Fibroblast of skin of back (primary cell): ENCODE results near the gene CDHR1.
"Not testable (repeated sequence)": the region's sequence is repeated elsewhere in the genome, so short reads cannot be mapped to it uniquely, and the experiment has no call there.

Experiments
- DNase-seq: peaks from one replicate; pipeline ENCODE4 v3.0.0-alpha.2; 2013

Gene CDHR1

GRCh38 chr10:84175436-84175835, 18.9 kb upstream of the CDHR1 start:
- DNase-seq = no peak

GRCh38 chr10:84176351-84176750, 18.0 kb upstream of the CDHR1 start:
- DNase-seq = no peak

DNA sequence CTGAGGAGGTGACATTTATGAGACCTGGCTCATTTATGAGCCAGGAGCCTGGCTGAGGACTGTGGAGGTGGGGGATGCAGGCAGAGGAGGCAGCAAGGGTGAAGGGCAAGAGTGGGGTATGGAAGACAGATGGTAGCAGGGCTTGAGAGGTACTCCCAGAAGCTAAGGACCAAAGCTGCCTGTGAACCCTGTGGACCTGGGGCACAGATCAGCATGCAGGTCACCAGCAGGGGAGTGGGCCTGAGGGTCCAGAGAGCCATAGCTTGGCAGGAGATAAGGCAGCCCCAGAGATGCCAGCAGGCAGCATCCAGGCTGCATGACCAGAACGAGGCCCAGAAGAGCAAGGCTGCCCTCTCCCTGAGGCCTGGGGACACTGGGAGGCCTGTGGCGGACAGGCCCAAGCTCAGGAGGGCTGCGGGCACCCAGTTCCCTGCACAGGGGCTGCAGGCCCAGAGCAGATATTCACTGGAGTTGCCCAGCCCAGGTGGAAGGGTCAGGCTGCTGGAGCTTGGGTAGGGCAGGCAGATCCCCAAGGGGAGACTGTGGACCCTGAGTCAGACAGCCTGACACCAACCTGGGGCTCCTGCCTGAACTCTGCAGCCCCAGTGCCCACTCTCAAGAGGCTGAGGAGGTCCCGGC, 17.4 kb upstream of the CDHR1 start:
- no peak for DNase-seq

GRCh38 chr10:84177541-84178141, 16.7 kb upstream of the CDHR1 start:
- DNase-seq = no peak

DNA sequence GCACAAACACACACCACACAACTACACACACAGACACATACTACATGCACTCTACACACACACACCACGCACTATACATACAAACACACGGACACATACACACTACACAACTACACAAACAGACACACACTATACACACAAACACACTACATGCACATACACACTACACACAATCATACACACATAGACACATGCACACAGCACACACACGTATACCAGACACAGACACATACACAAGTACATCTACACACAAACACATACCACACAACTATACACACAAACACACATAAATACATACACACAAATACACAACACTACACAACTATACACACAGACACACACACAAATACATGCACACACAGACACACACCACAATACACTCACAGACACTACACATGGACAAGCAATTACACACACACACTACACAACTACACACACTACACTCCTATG, 16.2 kb upstream of the CDHR1 start:
- no peak for DNase-seq

DNA sequence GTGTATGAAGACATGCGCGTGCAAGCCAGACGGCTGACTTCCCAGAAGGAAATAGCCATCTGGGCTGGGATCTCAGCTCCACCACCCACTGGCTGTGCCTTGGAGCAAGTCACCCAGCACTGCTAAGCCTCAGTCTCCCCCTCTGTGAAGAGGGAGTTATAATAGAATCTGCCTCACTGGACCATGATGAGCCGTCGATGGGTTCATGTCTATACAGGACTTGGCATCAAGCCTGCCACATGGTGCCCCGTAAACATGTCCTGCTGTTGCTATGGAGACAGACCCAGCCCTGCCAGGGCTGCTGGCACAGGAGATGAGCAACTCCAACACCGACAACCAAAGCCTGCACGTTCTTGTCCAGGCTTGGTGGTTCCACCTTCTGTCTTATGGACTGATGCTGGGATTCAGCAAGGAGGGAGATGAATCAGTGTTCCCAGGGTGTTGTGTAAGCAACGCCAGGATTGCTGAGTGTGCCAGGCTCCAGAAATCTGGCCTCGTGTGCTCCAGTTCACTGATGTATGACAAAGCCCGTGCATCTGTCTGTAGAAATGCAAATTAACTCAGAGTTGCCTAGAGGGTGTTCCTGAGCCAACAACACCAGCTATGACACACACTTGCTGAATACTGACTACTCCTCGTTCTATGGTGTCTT, 15.2 kb upstream of the CDHR1 start:
- DNase-seq = no peak

DNA sequence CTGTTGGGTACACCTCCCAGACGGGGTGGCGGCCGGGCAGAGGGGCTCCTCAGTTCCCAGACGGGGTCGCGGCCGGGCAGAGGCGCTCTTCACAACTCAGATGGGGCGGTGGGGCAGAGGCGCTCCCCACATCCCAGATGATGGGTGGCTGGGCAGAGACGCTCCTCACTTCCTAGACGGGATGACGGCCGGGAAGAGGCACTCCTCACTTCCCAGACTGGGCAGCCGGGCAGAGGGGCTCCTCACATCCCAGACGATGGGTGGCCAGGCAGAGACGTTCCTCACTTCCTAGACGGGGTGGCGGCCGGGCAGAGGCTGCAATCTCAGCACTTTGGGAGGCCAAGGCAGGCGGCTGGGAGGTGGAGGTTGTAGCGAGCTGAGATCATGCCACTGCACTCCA, 14.0 kb upstream of the CDHR1 start:
- not testable (repeated sequence) for DNase-seq

DNA sequence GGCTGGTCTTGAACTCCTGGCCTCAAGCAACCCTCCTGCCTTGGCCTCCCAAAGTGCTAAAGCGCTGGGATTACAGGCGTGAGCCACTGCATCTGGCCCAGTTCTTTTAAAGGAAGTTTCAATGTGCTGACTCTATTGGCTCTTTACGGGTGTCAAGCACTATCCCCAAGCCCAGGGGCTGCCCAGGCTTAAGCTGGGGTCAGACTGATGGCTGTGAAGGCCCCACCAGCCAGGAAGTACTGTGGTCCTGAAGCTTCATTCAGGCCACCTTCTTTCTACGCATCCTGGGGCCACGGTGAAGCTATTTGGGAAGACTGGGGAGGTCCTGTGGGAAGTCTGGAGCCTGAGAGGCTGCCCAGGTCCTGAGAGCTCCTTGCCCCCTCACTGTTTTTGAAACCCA, 12.7 kb upstream of the CDHR1 start:
- no peak for DNase-seq

- no peak for DNase-seq
Observed at GRCh38 chr10:84184517-84184916, 9.8 kb upstream of the CDHR1 start.

DNA sequence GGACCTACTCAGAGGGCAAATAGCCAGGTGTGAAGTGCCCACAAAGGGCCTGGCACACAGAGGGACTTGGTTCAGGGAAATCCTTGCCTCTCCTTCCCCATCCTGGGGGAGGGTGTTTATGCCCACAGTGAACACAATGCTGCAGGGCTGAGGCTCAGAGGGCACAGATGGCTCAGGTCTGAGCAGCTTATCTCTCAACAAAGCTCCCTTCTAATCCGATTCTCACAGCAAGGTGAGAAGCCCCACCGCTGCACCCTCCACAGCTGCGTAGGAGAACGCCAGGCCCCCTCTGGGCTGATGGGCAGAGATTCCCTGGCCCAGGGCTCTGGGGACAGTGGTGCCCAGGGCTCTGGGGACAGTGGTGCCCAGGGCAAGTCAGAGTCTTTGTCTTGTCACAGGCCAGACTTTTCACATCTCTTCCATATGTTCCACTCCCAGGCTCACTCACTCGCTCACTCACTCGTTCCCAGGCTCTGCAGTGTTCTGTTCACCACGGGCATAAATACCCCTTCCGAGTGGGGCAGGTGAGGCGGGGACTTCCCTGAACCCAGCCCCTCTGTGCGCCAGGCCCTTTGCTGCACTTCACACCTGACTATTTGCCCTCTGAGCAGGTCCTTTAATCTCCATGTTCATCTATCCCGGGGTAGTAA, 8.7 kb upstream of the CDHR1 start:
- no peak for DNase-seq

DNA sequence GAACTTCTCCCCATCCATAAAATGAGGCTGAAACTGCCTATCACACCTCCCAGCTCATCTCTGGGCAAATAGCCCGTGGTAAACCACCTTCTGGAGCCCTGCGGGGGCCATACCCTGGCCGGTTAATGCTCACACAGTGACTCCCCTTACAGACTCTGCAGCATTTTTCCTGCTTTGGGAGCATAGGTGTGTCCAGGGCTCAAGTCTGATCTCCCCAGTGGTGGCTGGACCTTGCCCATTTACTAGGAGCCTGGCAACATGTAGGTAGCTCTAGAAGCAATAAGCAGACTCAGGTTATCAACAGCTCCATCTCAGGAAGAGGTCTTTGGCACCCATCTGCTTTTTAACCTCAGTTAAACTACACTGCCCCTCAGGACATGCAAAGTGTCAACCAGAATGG, 5.5 kb upstream of the CDHR1 start:
- DNase-seq = no peak

GRCh38 chr10:84190621-84191020, 3.7 kb upstream of the CDHR1 start:
- DNase-seq = no peak

DNA sequence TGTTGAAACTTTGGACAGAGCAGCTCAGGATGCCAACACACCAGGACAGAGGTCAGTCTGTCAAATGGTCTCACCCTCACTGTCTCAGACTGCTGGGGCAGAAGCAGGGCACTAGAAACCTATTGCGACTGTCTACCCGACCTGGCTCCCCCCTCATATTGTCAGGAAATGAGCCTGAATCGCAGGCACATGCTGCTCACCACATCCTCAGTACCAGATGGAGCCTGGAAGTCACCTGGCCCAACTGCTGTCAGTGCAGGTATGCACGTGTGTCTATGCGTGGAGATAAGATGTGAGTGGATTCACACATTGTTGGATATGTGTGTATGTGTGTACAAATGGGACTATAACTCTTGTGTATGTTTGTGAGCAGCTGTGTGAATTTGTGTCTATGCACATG, 3.2 kb upstream of the CDHR1 start:
- DNase-seq = no peak

GRCh38 chr10:84193327-84193726, 1.0 kb upstream of the CDHR1 start:
- DNase-seq = no peak

DNA sequence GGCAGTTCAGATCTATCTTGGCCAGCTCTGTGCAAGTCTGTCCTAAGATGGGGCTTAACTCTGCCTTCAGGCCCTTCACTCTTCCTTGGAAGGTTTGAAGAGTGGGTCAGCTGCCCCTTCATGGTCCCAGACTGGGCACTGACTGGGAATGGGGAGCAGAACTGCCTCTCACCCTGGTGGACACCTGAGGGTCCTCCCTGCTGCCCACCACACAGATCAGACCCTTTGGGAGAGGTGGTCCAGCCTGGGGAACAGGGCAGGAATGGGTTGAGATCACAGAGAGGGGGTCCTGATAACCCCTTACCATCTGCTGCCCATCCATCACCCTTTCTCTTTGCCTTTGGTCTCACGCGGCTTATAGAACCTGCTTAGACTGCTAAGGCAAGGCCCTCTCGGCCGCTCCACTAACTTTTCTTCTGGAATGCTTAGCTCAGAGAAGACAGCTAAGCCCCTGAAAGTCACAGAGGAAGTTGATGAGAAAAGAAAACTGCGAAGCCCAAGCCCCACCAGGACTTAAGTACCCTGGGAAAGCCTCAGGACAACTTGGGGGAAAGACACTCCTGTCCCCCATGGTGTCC, 402 bp upstream of the CDHR1 start:
- no peak for DNase-seq

DNA sequence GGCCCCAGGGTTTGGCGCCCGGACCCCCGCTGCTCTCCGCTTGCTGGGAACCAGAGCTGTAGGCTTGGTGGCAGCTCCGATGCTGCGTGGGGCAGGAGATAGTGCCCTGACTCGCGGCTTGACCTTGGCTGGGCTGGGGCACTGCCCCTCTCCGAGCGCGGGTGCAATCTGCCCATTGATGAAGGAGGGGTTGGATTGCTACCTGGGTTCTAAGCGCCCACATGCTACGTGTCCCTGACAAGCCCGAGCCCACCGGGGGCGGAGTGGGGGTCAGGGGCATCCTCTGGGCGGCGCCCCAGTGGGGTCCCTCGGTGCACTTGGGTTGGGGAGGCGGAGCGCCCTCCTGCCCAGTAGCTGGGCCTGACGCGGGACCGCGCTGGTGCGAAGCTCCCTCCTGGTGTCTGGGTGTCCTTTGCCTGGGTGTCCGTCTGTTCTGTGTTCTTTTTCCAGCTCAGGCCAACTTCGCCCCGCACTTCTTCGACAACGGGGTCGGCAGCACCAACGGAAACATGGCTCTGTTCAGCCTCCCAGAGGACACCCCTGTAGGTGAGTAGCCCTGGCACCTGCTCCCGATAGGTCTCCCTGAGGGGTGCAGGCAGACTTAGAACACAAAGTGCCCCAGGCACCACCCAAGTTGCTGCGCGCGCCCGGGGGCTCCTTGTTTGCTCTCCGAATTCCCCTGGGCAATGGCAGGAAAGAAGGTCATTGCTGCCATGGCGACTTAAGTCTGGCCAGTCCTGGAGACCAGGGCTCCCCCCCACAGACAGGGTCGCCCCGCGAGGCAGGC, 900 bp downstream of the CDHR1 start:
- no peak for DNase-seq

GRCh38 chr10:84196083-84196482, 1.7 kb downstream of the CDHR1 start:
- DNase-seq = no peak

DNA sequence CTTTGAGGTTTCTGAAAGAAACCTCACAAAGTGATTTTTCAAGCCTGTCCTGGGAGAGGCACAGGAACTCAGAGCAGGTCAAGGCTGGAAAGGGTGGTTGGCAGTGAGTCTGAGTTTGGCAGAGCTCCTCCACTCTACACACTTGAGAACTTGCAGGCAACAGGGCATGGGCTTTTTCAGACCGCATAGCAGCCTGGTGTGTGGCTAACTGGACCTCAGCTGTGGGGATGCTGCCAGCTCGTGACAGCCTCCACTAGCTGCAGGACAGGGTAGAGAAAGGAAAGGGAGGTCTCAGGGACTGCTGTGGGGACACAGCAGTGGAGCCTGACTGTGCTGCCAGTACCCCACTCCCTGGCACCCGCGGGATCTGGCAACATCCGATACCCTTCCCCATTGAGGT, 2.6 kb downstream of the CDHR1 start:
- DNase-seq = no peak

- DNase-seq = no peak
Observed at GRCh38 chr10:84197643-84198042, 3.3 kb downstream of the CDHR1 start.

DNA sequence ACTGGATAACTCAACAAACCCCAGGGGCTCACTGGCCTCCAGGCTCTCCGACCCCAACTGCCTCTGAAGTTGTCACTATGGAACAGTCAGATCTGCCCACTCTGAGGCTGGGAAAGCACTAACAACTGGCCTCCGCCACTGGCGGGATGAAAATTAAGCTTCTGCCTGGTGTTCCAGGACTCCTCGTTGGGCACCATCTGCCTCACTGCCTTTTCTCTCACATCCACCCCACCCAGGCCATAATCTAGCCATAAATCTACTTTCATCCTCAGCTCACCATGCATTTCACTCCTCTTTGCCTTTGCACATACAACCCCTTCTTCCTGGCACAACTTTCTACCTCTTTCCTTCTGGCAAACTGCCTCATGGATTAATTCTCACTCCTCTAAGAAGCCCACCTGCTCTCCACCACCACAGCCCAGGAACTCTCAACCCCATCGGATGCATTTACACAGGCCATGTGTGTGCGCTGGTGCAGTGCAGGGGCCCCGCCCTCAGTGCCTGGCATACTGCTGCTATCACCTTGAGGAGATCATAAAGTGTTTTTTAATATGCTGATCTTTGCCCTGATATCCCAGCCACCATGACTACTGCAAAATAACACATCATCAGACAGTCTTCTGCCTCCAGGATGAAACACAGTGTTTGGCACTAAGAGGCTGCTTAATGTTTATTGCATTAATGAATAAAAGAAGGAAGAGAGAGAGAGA, 4.0 kb downstream of the CDHR1 start:
- no peak for DNase-seq

GRCh38 chr10:84200537-84201243, 6.4 kb downstream of the CDHR1 start:
- DNase-seq = no peak
